Mucosa of descending colon (tissue), 3 donors: ENCODE results near the gene PRAMEF5. TPM values are rescaled to one million over a fixed set of nuclear protein-coding genes. Genes with fewer than 3 reads are reported as not detected.
"Not testable (repeated sequence)": the region's sequence is repeated elsewhere in the genome, so short reads cannot be mapped to it uniquely, and the experiment has no call there.

ENCODE experiments used
- ATAC-seq: fragments of 200-7000 bp; cut with Tn5 transposase; one replicate; pipeline ENCODE4 v1.9.1; 2020; ENCODE audit warnings: mild to moderate bottlenecking, moderate library complexity
- DNase-seq, 3 donors: peaks; one replicate each; pipeline ENCODE4 v3.0.0-alpha.2; 2020
- H3K36me3 ChIP-seq: fragments of 200-600 bp; one replicate; pipeline ENCODE4 v1.8.0; 2021; ENCODE audit warnings: low read depth, mild to moderate bottlenecking
- H3K4me1 ChIP-seq: fragments of 200-600 bp; one replicate; pipeline ENCODE4 v1.8.0; 2021; ENCODE audit warnings: low read depth, mild to moderate bottlenecking
- H3K4me3 ChIP-seq: fragments of 200-600 bp; one replicate; pipeline ENCODE4 v1.8.0; 2021; ENCODE audit warnings: mild to moderate bottlenecking
- H3K9me3 ChIP-seq: fragments of 200-600 bp; one replicate; pipeline ENCODE4 v1.8.0; 2021; ENCODE audit warnings: mild to moderate bottlenecking
- intact Hi-C, 2 donors: fragments of 100-400 bp; cut with DNase I in 1 of 2; cut with micrococcal nuclease in 1 of 2; formaldehyde crosslinking; loops; one replicate each; pipeline versions ENCODE4 v1.11.0 to v1.11.1; 2022; cut with DNase I, micrococcal nuclease
- long read RNA-seq, 2 donors: library from polyadenylated mRNA; unstranded; transcript quantifications; one replicate each; pipeline ENCODE4 v2.0.0, GENCODE V29; 2019 to 2021
- total RNA-seq, 3 donors: library from RNA; stranded (reverse); fragmentation: NEBNext Ultra II Directional in 2 of 3; extraction: Animal tissue kit (Norgen Biotek cat#: 25700) in 2 of 3; gene quantifications; one replicate each; pipeline versions ENCODE4 v1.2.1 to v1.2.4, GENCODE V29; 2021 to 2023
- TF ChIP-seq, protein P1 (sequence below): fragments of 200-600 bp; IDR thresholded peaks from one replicate; pipeline ENCODE4 v1.8.0; 2022; ENCODE audit warnings: antibody characterized with exemption, mild to moderate bottlenecking
- donor health status: DM: no; HTN: no; CAD: no; lungs with moderate emphysema.
- donor health status: DM: no; HTN: no; CAD: no.
- donor health status: DM: no; HTN: yes; CAD: no.

Gene PRAMEF5
- not detected for total RNA-seq
- long read RNA-seq, donor 1, result 0 reads
- long read RNA-seq, donor 2, result 0 reads

- H3K9me3 ChIP-seq, H3K4me3 ChIP-seq, intact Hi-C loops, DNase-seq, H3K4me1 ChIP-seq, H3K36me3 ChIP-seq, ATAC-seq: not testable (repeated sequence)
Observed at GRCh38 chr1:13253898-13254297, at the start of gene PRAMEF5. PRAMEF5 (plus strand) TSS chr1:13254198; CDS start chr1:13259269, 5,071 bp downstream.

DNA sequence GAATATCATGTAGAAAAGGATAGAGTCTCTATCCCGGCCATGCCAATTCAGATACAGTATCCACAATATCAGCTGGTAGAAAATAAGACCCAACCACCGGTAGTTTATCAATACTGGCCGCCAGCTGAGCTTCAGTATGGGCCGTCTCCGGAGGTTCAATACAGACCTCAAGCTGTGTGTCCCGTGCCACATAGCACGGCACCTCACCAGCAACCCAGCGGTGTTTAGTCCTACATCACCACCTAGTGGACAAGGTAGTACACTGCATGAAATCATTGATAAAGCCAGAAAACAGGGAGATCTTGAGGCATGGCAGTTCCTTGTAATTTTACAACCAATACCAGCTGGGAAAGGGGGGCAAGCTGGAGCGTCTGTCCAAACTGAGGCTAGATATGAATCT, 45.3 kb upstream of the PRAMEF5 start:
- intact Hi-C loops, H3K9me3 ChIP-seq, ATAC-seq, H3K36me3 ChIP-seq, H3K4me3 ChIP-seq, DNase-seq, H3K4me1 ChIP-seq: not testable (repeated sequence)

DNA sequence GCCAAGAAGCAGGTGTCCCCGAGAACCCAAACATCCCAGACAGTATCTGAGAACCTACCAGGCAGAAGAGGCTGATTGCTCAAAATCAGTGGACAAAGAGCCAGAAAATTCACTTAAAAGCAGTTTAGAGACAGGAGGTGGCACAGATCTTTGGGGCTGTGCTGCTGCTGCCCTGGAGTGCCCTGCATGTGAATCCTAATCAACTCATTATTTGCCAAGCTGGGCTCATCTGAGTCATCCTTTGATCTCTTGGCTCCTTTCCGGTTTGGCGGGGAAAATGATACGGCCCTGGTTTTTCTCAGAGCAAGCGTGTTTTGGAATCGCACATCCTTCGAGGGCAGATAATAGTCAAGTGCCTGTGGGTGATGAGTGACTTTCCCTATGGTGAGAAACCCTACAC, 37.4 kb upstream of the PRAMEF5 start:
- H3K4me3 ChIP-seq, DNase-seq, H3K4me1 ChIP-seq, ATAC-seq, intact Hi-C loops, H3K36me3 ChIP-seq, H3K9me3 ChIP-seq: not testable (repeated sequence)

GRCh38 chr1:13219203-13219602, 34.8 kb upstream of the PRAMEF5 start:
- DNase-seq, H3K4me1 ChIP-seq, H3K9me3 ChIP-seq, ATAC-seq, intact Hi-C loops, H3K36me3 ChIP-seq, H3K4me3 ChIP-seq: not testable (repeated sequence)

DNA sequence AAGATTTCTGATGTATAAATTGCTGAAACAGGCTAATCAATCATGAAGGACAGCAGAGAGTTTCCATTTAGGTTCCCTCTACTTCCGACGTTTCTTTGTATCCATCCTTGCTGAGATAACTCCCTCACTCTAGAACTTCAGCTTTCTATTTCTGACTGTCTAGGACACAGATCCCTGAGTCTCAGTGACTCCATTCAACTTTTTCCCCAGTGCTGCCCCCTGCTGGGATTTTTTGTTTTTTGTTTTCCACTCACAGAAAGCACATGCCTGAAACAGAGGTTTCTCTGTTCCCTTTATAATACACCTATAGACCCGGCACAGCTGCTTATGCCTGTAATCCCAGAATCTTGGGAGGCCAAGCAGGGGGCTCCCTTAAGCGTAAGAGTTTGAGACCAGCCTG, 31.2 kb upstream of the PRAMEF5 start:
- DNase-seq, H3K4me1 ChIP-seq, ATAC-seq, H3K4me3 ChIP-seq, intact Hi-C loops, H3K9me3 ChIP-seq, H3K36me3 ChIP-seq: not testable (repeated sequence)

DNA sequence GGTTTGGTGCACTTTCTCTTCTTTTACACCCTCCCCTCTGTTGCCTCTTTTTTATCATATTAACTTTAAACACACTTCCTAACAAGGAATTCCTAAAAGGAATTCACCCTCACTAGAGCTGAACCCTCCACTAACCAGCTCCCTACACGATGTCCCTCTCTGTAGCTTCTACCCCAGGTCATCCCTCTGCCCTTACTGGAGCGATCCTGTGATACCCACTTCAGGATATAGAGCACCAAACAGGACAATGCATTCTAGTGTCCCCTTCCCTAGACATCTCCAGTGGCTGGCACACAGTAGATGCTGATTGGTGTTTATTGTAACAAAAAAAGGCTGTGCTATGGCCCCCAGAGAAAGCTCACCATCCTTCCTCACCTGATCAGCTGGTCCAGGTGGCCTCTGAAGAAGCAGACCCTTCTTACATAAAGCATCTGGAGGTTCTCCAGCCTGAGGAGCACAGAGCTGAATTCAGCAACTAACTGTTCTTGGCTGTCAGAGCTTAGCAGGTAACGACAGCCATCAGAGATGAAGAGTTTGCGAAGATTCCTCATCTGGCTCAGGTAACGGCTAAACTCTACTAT, 29.4 kb upstream of the PRAMEF5 start:
- H3K36me3 ChIP-seq, result no peaks in the 10 kb centered on the region
- no peaks in the 10 kb centered on the region for H3K4me1 ChIP-seq
- intact Hi-C loops, result no loop called here
- H3K9me3 ChIP-seq, result no peaks in the 10 kb centered on the region
- TF ChIP-seq, protein P1, sequence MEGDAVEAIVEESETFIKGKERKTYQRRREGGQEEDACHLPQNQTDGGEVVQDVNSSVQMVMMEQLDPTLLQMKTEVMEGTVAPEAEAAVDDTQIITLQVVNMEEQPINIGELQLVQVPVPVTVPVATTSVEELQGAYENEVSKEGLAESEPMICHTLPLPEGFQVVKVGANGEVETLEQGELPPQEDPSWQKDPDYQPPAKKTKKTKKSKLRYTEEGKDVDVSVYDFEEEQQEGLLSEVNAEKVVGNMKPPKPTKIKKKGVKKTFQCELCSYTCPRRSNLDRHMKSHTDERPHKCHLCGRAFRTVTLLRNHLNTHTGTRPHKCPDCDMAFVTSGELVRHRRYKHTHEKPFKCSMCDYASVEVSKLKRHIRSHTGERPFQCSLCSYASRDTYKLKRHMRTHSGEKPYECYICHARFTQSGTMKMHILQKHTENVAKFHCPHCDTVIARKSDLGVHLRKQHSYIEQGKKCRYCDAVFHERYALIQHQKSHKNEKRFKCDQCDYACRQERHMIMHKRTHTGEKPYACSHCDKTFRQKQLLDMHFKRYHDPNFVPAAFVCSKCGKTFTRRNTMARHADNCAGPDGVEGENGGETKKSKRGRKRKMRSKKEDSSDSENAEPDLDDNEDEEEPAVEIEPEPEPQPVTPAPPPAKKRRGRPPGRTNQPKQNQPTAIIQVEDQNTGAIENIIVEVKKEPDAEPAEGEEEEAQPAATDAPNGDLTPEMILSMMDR, result no peak
- no peak for ATAC-seq
- no peak for DNase-seq
- H3K4me3 ChIP-seq, result no peak overlapping the region

GRCh38 chr1:13225675-13226204, 28.3 kb upstream of the PRAMEF5 start, which contains the start of gene PRAMEF18:
PRAMEF18 (minus strand) TSS chr1:13226154; CDS start chr1:13226106, 48 bp downstream.
- intact Hi-C loops, H3K4me1 ChIP-seq, DNase-seq, H3K9me3 ChIP-seq, ATAC-seq, H3K36me3 ChIP-seq, H3K4me3 ChIP-seq: not testable (repeated sequence)

- H3K4me3 ChIP-seq, H3K9me3 ChIP-seq, H3K36me3 ChIP-seq, DNase-seq, ATAC-seq, intact Hi-C loops, H3K4me1 ChIP-seq: not testable (repeated sequence)
Observed at GRCh38 chr1:13227271-13228055, 26.5 kb upstream of the PRAMEF5 start.

GRCh38 chr1:13228343-13228781, 25.6 kb upstream of the PRAMEF5 start:
- Histone ChIP-seq H3K36me3 (no peaks in the 10 kb centered on the region), H3K4me3 (no peak overlapping the region), H3K9me3 (no peaks in the 10 kb centered on the region), H3K4me1 (no peaks in the 10 kb centered on the region)
- DNase-seq (peak in 1 of 3 donors; percentile 71), ATAC-seq (peak; percentile 36)
- TF ChIP-seq, protein P1, result peak; percentile 17
- intact Hi-C loops, result no loop called here

GRCh38 chr1:13230096-13230495, 23.9 kb upstream of the PRAMEF5 start:
- DNase-seq, H3K9me3 ChIP-seq, H3K36me3 ChIP-seq, intact Hi-C loops, H3K4me3 ChIP-seq, H3K4me1 ChIP-seq, ATAC-seq: not testable (repeated sequence)

GRCh38 chr1:13230601-13231000, 23.4 kb upstream of the PRAMEF5 start:
- H3K4me1 ChIP-seq, H3K9me3 ChIP-seq, H3K36me3 ChIP-seq, DNase-seq, H3K4me3 ChIP-seq, intact Hi-C loops, ATAC-seq: not testable (repeated sequence)

GRCh38 chr1:13231061-13231750, 22.8 kb upstream of the PRAMEF5 start:
- H3K9me3 ChIP-seq, DNase-seq, H3K4me3 ChIP-seq, ATAC-seq, H3K36me3 ChIP-seq, intact Hi-C loops, H3K4me1 ChIP-seq: not testable (repeated sequence)
